ENCODE results near the gene BRD4.

GRCh38 chr19:15244808-15245207 is 87.5 kb downstream of the BRD4 start:
- TF ChIP-seq CTCF (IDR thresholded peaks at IDR 0.05) (no peak), POLR2A (IDR thresholded peaks at IDR 0.05) (no peak)
